ENCODE results near the gene TSPAN3.

The TSPAN3 gene

GRCh38 chr15:77038312-77039216 lies 32.3 kb downstream of the TSPAN3 start:
- intact Hi-C loops (cut with DNase I) = no loop called here
- peak in 24 of 42 donors; percentile 30 to 88 (median 62) for DNase-seq

- peak in 10 of 42 donors; percentile 4 to 40 (median 15) for DNase-seq
- intact Hi-C loops (cut with DNase I) = no loop called here
Measured at GRCh38 chr15:77037388-77038209, 33.3 kb downstream of the TSPAN3 start.

- intact Hi-C loops (cut with DNase I) = no loop called here
- peak in 13 of 42 donors; percentile 5 to 41 (median 15) for DNase-seq
Measured at GRCh38 chr15:77036537-77037387, 34.1 kb downstream of the TSPAN3 start.

- intact Hi-C loops (cut with DNase I) = no loop called here
- DNase-seq = peak in 12 of 42 donors; percentile 0 to 37 (median 10)
Measured at GRCh38 chr15:77035999-77036471, 34.9 kb downstream of the TSPAN3 start.

GRCh38 chr15:77035584-77035983 lies 35.3 kb downstream of the TSPAN3 start:
- intact Hi-C loops (cut with DNase I) = no loop called here

GRCh38 chr15:77034695-77035489 lies 36.0 kb downstream of the TSPAN3 start:
- peak in 36 of 42 donors; percentile 15 to 82 (median 56) for DNase-seq
- intact Hi-C loops (cut with DNase I) = no loop called here

More at GRCh38 chr15:77035584-77035983, 35.3 kb downstream of the TSPAN3 start:
- DNase-seq = peak in 12 of 42 donors; percentile 4 to 40 (median 10)

GRCh38 chr15:77033729-77034671 lies 36.9 kb downstream of the TSPAN3 start:
- intact Hi-C loops (cut with DNase I) = no loop called here

GRCh38 chr15:77033417-77033728 lies 37.5 kb downstream of the TSPAN3 start:
- DNase-seq = peak in 9 of 42 donors; percentile 5 to 29 (median 12)
- intact Hi-C loops (cut with DNase I) = no loop called here

More at GRCh38 chr15:77033729-77034671, 36.9 kb downstream of the TSPAN3 start:
- peak in 12 of 42 donors; percentile 3 to 37 (median 12) for DNase-seq

GRCh38 chr15:77032647-77033416 lies 38.1 kb downstream of the TSPAN3 start:
- DNase-seq = peak in 16 of 42 donors; percentile 3 to 34 (median 10)
- intact Hi-C loops (cut with DNase I) = no loop called here

GRCh38 chr15:77032052-77032646 lies 38.8 kb downstream of the TSPAN3 start:
- intact Hi-C loops (cut with DNase I) = no loop called here

GRCh38 chr15:77031376-77032050 lies 39.4 kb downstream of the TSPAN3 start:
- DNase-seq = peak in 19 of 42 donors; percentile 7 to 44 (median 19)
- intact Hi-C loops (cut with DNase I) = no loop called here

More at GRCh38 chr15:77032052-77032646, 38.8 kb downstream of the TSPAN3 start:
- peak in 16 of 42 donors; percentile 2 to 39 (median 14) for DNase-seq

- intact Hi-C loops (cut with DNase I) = no loop called here
- peak in 17 of 42 donors; percentile 4 to 37 (median 15) for DNase-seq
Measured at GRCh38 chr15:77030928-77031375, 40.0 kb downstream of the TSPAN3 start.

GRCh38 chr15:77030048-77030927 lies 40.6 kb downstream of the TSPAN3 start:
- intact Hi-C loops (cut with DNase I) = no loop called here

More at GRCh38 chr15:77030048-77030927, 40.6 kb downstream of the TSPAN3 start:
- DNase-seq = peak in 31 of 42 donors; percentile 2 to 64 (median 38)

All from head of caudate nucleus (tissue), 42 donors.